Measurements from ENCODE around the gene GDPGP1. TPM values are rescaled to one million over a fixed set of nuclear protein-coding genes. Genes with fewer than 3 reads are reported as not detected.

The GDPGP1 gene
- total and polyA plus RNA-seq, 11 donors: 4.8 to 18.9 (median 12.3) TPM

DNA sequence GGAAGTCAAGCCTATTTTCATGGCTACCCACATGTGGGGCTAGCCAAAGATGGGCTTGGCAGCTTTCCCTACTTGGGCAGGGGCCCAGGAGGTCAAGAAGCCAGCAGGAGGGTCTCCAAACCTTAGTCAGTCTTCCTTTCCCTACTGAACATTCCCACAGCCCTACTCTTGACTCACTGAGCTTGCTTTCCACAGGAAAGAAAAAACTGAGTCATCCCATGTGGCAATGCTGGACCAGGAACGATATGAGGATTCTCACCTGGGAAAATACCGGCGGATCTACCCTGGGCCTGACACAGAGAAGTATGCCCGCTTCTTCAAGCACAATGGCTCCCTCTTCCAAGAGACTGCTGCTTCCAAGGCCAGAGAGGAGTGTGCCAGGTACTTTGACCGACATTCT is 27.8 kb downstream of the GDPGP1 start:
- WGBS, 4 donors: 85 to 94% (median 90%) methylated on average over 5 of the region's 5 CpGs
- H3K27me3 ChIP-seq: no peaks in the 10 kb centered on the region
- intact Hi-C loops (cut with DNase I): no loop called here
- no peaks in the 10 kb centered on the region for H3K9me3 ChIP-seq
- TF ChIP-seq, protein P1, sequence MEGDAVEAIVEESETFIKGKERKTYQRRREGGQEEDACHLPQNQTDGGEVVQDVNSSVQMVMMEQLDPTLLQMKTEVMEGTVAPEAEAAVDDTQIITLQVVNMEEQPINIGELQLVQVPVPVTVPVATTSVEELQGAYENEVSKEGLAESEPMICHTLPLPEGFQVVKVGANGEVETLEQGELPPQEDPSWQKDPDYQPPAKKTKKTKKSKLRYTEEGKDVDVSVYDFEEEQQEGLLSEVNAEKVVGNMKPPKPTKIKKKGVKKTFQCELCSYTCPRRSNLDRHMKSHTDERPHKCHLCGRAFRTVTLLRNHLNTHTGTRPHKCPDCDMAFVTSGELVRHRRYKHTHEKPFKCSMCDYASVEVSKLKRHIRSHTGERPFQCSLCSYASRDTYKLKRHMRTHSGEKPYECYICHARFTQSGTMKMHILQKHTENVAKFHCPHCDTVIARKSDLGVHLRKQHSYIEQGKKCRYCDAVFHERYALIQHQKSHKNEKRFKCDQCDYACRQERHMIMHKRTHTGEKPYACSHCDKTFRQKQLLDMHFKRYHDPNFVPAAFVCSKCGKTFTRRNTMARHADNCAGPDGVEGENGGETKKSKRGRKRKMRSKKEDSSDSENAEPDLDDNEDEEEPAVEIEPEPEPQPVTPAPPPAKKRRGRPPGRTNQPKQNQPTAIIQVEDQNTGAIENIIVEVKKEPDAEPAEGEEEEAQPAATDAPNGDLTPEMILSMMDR (IDR thresholded peaks at IDR 0.05): no peak
- no peak for TF ChIP-seq POLR2A (IDR thresholded peaks at IDR 0.05)
- no peak overlapping the region for H3K4me3 ChIP-seq
- ATAC-seq: no peak
- no peak overlapping the region for H3K27ac ChIP-seq
- peaks cover 0 to 17% (median 12%) of the 10 kb centered on the region in 12 donors for H3K4me1 ChIP-seq
- DNase-seq: no peak
- peaks cover 0 to under 1% (median 0%) of the 10 kb centered on the region in 9 donors for H3K36me3 ChIP-seq

DNA sequence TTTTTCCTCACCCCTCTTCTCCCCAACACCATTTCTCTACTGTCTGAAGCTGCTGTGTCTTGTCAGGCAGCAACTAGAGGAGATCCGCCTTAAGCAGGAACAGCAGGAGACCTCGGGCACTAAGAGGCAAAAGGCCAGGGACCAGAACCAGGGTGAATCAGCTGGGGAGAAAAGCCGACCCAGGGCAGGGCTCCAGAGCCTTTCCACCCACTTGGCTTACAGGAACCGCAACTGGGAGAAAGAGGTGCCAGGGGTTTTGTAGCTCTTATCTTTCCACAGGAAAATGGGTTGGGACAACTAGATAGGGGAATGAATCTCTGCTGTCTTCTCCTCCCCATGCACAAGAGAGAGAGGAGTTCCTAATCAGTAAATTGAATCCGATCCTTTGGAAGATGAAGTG is 28.4 kb downstream of the GDPGP1 start:
- Histone ChIP-seq H3K27me3 (no peaks in the 10 kb centered on the region), H3K9me3 (no peaks in the 10 kb centered on the region), H3K4me3 (no peak overlapping the region), H3K36me3 (peaks cover 0 to 6% (median 2%) of the 10 kb centered on the region in 9 donors), H3K27ac (no peak overlapping the region), H3K4me1 (peaks cover 0 to 23% (median 18%) of the 10 kb centered on the region in 12 donors)
- intact Hi-C loops (cut with DNase I): no loop called here
- TF ChIP-seq, protein P1 (IDR thresholded peaks at IDR 0.05): no peak
- no peak for TF ChIP-seq POLR2A (IDR thresholded peaks at IDR 0.05)
- ATAC-seq (no peak), DNase-seq (no peak)
- 75 to 83% (median 79%) methylated on average over 5 of the region's 5 CpGs for WGBS, 4 donors

DNA sequence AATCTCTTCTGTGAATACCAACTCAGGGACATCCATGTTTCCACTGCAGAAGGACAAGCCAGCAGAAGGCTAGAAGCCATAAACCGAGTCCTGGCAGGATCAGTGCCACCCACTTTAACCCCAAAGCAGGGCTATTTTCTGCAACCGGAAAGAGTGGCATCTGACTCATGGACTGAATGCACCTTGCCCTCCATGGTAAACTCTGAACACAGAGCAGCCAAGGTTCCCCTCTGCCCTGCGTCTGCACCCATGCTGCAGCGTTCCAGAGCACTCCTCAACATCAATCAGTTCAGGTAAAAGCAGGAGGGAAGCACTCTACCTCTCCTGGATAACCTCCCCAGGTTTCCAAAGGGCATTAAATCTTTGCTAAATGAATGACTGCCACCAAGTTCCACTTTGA is 30.7 kb downstream of the GDPGP1 start:
- peaks cover 0 to 28% (median 14%) of the 10 kb centered on the region in 9 donors for H3K36me3 ChIP-seq
- no peak for DNase-seq
- no peak for TF ChIP-seq POLR2A (IDR thresholded peaks at IDR 0.05)
- TF ChIP-seq, protein P1 (IDR thresholded peaks at IDR 0.05): no peak
- H3K9me3 ChIP-seq: no peaks in the 10 kb centered on the region
- no peaks in the 10 kb centered on the region for H3K27me3 ChIP-seq
- H3K4me1 ChIP-seq: peaks cover 0 to 43% (median 37%) of the 10 kb centered on the region in 12 donors
- peak overlapping the region; percentile 90 to 100 (median 96) for H3K27ac ChIP-seq
- WGBS, 4 donors: 43 to 56% (median 52%) methylated on average over 4 of the region's 4 CpGs
- intact Hi-C loops (cut with DNase I): loop anchor here in 4 of 10 donors (1.0 to 5.0 kb wide), 3 partner anchors 30 to 32 kb away; partner anchors contain the start of genes GDPGP1 (in 4 of the 4) and CIB1 (in 1 of the 4)
- peak overlapping the region; percentile 36 to 95 (median 72) for H3K4me3 ChIP-seq
- ATAC-seq: peak in 2 of 4 donors; percentile 4 to 7

DNA sequence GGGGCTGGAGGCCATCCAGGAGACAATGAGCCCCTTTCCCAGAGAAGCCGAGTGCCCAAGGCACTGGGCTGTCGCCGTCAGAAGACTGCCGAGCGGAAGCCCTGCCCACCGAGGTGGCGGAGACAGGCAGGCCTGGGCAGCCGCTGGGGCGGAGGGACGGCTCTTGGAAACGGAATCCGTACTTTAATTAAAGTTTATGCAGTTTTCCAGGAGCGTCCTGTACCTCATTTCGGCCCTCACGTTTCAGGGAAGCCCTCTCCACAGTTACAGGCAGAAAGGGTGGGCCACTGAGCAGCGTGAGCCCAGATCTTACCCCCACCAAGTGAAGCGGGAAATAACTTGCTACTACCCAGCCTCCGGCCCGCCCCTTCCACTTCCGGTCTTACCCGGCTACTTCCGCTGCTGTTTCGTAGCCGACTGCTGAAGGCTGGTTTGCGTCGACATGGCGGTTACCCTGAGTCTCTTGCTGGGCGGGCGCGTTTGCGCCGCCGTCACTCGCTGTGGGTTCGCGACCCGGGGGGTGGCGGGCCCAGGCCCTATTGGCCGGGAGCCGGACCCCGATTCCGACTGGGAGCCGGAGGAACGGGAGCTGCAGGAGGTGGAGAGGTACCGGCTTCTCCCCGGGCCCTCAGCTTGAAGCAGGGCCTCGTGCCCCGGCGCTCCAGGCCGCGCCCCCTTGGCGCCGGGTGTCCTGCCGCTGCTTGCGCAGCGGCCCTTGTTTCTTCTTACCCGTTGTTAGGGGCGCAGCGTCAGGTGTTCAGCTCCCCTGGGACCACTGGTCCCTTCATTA is 31.5 kb downstream of the GDPGP1 start, which contains the start of gene NGRN:
TSS of gene NGRN (plus strand) at position 402 of the 790 bp plus-strand sequence. CDS start at position 443, 41 bp downstream.
- WGBS, 4 donors: 0 to 1% (median 0%) methylated on average over 9 to 59 of the region's 59 CpGs

More for the DNA sequence above, 31.5 kb downstream of the GDPGP1 start, which contains the start of gene NGRN:
- Histone ChIP-seq H3K36me3 (peaks cover 0 to 35% (median 21%) of the 10 kb centered on the region in 9 donors), H3K27me3 (no peaks in the 10 kb centered on the region), H3K27ac (peak within 1 kb of the TSS; percentile 90 to 100 (median 96)), H3K4me1 (peaks cover 0 to 50% (median 45%) of the 10 kb centered on the region in 12 donors), H3K4me3 (peak within 1 kb of the TSS; percentile 36 to 95 (median 72)), H3K9me3 (no peaks in the 10 kb centered on the region)
- TF ChIP-seq, protein P1 (IDR thresholded peaks at IDR 0.05): no peak
- peak in 1 of 2 donors; percentile 77 for TF ChIP-seq POLR2A (IDR thresholded peaks at IDR 0.05)
- DNase-seq (peak; percentile 94), ATAC-seq (peak; percentile 88 to 97 (median 96))
- intact Hi-C loops (cut with DNase I): loop anchor here in 4 of 10 donors (1.0 to 5.0 kb wide), 3 partner anchors 31 to 33 kb away; partner anchors contain the start of genes GDPGP1 (in 4 of the 4) and CIB1 (in 1 of the 4)
